Measurements from ENCODE around the gene PBX1.

The PBX1 gene

GRCh38 chr1:164759144-164759920, 200.3 kb downstream of the PBX1 start:
- no peak overlapping the region for H2AFZ ChIP-seq (ENCODE audit: low read depth, low read length)
- no peak overlapping the region for H3K9ac ChIP-seq (ENCODE audit: low read depth, low read length)
- no peaks in the 10 kb centered on the region for H3K36me3 ChIP-seq (ENCODE audit: insufficient read depth, low read length)
- ATAC-seq (ENCODE audit: insufficient read depth, low read depth), result no peak
- no peak overlapping the region for H3K4me3 ChIP-seq (ENCODE audit: low read depth in 1 of 2, low read length in 2 of 2)
- H3K9me3 ChIP-seq (ENCODE audit: insufficient read depth, low read length, severe bottlenecking), result no peaks in the 10 kb centered on the region
- no peak for DNase-seq
- H3K79me2 ChIP-seq (ENCODE audit: insufficient read depth, low read length), result no peaks in the 10 kb centered on the region
- H3K27me3 ChIP-seq (ENCODE audit: insufficient read depth, low read length, poor library complexity), result no peaks in the 10 kb centered on the region
- no peaks in the 10 kb centered on the region for H4K20me1 ChIP-seq (ENCODE audit: insufficient read depth, low read length)
- no peak overlapping the region for H3K4me2 ChIP-seq (ENCODE audit: insufficient read depth, low read length)
- no peak overlapping the region for H3K27ac ChIP-seq (ENCODE audit: low read length)
- TF ChIP-seq CTCF (IDR thresholded peaks at IDR 0.05; ENCODE audit: borderline replicate concordance, extremely low read depth, low read length, poor library complexity, severe bottlenecking) (no peak), EZH2 (IDR thresholded peaks at IDR 0.05; ENCODE audit: borderline replicate concordance, low read depth, low read length, severe bottlenecking) (no peak)
- no peaks in the 10 kb centered on the region for H3K4me1 ChIP-seq (ENCODE audit: insufficient read depth, low read length)

GRCh38 chr1:164759979-164760469, 201.0 kb downstream of the PBX1 start:
- no peak for ATAC-seq (ENCODE audit: insufficient read depth, low read depth)
- Histone ChIP-seq H3K4me2 (ENCODE audit: insufficient read depth, low read length) (no peak overlapping the region), H3K9ac (ENCODE audit: low read depth, low read length) (no peak overlapping the region), H3K4me1 (ENCODE audit: insufficient read depth, low read length) (no peaks in the 10 kb centered on the region), H3K36me3 (ENCODE audit: insufficient read depth, low read length) (no peaks in the 10 kb centered on the region), H4K20me1 (ENCODE audit: insufficient read depth, low read length) (no peaks in the 10 kb centered on the region), H3K79me2 (ENCODE audit: insufficient read depth, low read length) (no peaks in the 10 kb centered on the region), H3K4me3 (ENCODE audit: low read depth in 1 of 2, low read length in 2 of 2) (no peak overlapping the region), H3K9me3 (ENCODE audit: insufficient read depth, low read length, severe bottlenecking) (no peaks in the 10 kb centered on the region), H3K27me3 (ENCODE audit: insufficient read depth, low read length, poor library complexity) (no peaks in the 10 kb centered on the region), H3K27ac (ENCODE audit: low read length) (no peak overlapping the region), H2AFZ (ENCODE audit: low read depth, low read length) (no peak overlapping the region)
- no peak for TF ChIP-seq CTCF (IDR thresholded peaks at IDR 0.05; ENCODE audit: borderline replicate concordance, extremely low read depth, low read length, poor library complexity, severe bottlenecking)
- TF ChIP-seq EZH2 (IDR thresholded peaks at IDR 0.05; ENCODE audit: borderline replicate concordance, low read depth, low read length, severe bottlenecking), result no peak
- no peak for DNase-seq

- Histone ChIP-seq H3K4me3 (ENCODE audit: low read depth in 1 of 2, low read length in 2 of 2) (no peak overlapping the region), H3K9me3 (ENCODE audit: insufficient read depth, low read length, severe bottlenecking) (no peaks in the 10 kb centered on the region), H3K36me3 (ENCODE audit: insufficient read depth, low read length) (no peaks in the 10 kb centered on the region), H3K27ac (ENCODE audit: low read length) (no peak overlapping the region), H3K79me2 (ENCODE audit: insufficient read depth, low read length) (no peaks in the 10 kb centered on the region), H3K9ac (ENCODE audit: low read depth, low read length) (no peak overlapping the region), H4K20me1 (ENCODE audit: insufficient read depth, low read length) (no peaks in the 10 kb centered on the region), H3K27me3 (ENCODE audit: insufficient read depth, low read length, poor library complexity) (no peaks in the 10 kb centered on the region), H2AFZ (ENCODE audit: low read depth, low read length) (no peak overlapping the region), H3K4me2 (ENCODE audit: insufficient read depth, low read length) (no peak overlapping the region), H3K4me1 (ENCODE audit: insufficient read depth, low read length) (no peaks in the 10 kb centered on the region)
- DNase-seq, result no peak
- TF ChIP-seq CTCF (IDR thresholded peaks at IDR 0.05; ENCODE audit: borderline replicate concordance, extremely low read depth, low read length, poor library complexity, severe bottlenecking), result no peak
- TF ChIP-seq EZH2 (IDR thresholded peaks at IDR 0.05; ENCODE audit: borderline replicate concordance, low read depth, low read length, severe bottlenecking), result no peak
- ATAC-seq (ENCODE audit: insufficient read depth, low read depth), result no peak
Observed at GRCh38 chr1:164760569-164760968, 201.6 kb downstream of the PBX1 start.

Measured in DND-41 (cell line).